AG20443 (cell line): ENCODE results near the gene DUSP3.

Source experiments
- DNase-seq: peaks from one replicate; pipeline ENCODE4 v3.0.0; 2012; ENCODE audit warnings: low spot score, mixed read lengths

DUSP3 gene

DNA sequence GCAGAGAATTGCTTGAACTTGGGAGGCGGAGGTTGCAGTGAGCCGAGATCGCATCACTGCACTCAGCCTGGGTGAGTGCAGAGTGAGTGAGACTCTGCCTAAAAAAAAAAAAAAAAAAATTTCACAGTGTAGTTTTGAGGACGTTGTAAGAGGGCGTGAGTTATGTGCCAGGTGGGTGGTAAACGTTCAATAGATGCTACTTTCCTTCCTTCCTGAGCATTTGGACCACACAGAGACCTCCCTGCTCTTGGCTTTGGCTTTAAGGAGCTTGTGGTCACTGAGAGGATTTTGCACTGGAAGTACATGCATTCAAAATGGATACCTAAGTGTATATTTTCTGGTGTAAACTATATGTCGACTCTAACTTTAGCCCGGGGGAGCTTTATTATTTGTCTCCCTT, 50.7 kb downstream of the DUSP3 start:
- DNase-seq, result no peak

DNA sequence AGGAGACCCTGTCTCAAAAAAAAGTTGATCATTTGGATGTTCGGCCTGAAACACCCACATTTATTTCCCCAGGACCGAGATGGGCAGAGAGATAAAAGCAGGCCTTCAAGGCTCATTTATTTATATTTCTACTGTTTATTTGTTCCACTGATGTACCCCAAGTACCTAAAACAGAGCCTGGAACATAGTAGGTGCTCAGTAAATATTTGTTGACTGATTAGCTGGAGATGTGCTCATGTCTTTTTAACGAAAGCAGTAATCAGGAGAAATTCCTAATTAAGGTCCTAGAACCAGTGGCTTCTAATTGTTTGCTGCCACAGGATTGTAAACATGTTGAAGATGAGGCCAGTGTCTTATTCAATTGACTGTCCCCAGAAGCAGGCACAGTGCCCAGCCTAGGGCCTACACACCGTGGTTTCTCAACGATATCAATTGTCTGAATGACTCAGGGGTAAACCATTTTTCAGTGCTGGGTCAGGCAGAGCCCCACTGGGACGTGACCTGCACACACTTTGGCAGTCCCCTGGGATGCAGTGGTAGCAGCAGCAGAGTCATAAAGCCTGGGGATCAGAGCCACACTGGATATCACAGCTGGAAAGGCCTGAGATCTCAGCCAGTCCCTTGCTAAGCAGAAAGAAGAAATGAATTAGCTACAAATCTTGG, 54.9 kb downstream of the DUSP3 start:
- peak; percentile 73 for DNase-seq

DNA sequence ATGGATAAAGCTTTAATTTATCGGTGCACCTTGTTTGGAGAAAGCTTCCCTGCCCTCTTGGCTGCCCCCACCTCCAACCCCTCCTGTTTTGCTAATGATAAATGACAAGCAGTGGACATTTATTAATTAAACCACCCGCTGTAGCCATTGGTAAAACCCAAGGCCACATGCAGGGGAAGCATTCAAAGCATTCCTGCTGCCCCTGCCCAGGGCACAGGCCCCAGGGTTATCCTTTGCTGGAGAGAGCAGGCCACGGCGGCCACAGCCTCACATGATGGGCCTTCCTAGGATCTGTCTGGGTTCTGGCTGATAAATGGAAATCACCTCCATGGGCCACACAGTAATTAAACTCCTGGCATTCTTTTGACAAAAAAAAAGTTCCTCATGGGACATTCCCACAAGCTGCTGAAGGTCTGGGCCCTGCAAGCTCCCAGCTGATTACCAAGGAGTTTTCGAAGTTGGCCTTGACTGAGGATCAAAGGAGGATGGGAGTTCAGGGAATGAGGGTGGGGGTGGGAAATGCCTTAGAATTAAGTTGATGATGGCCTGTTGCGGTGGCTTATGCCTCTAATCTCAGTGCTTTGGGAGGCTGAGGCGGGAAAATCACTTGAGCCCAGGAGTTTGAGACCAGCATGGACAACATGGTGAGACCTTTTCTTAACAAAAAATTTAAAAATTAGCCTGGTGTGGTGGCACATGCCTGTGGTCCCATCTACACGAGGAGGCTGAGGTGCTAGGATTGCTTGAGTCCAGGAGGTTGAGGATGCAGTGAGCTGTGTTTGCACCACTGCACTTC, 55.7 kb downstream of the DUSP3 start:
- no peak for DNase-seq

DNA sequence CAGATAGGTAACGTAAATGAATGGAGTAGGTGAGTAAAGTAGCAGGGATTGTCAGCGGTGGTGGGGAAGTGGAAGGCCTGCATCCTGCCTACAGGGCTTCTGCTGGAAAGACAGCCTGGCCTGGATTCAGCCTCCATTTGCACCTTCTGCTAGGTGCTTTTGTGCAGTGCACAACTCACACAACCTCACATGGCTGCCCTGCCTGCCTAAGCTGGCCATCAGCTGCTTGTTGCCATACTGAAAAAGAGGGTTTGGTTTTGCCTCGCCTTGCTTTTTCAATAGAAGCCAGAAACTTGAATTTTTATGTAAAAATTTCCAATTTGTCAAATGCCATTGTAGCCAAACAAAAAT, 56.5 kb downstream of the DUSP3 start:
- DNase-seq, result no peak

DNA sequence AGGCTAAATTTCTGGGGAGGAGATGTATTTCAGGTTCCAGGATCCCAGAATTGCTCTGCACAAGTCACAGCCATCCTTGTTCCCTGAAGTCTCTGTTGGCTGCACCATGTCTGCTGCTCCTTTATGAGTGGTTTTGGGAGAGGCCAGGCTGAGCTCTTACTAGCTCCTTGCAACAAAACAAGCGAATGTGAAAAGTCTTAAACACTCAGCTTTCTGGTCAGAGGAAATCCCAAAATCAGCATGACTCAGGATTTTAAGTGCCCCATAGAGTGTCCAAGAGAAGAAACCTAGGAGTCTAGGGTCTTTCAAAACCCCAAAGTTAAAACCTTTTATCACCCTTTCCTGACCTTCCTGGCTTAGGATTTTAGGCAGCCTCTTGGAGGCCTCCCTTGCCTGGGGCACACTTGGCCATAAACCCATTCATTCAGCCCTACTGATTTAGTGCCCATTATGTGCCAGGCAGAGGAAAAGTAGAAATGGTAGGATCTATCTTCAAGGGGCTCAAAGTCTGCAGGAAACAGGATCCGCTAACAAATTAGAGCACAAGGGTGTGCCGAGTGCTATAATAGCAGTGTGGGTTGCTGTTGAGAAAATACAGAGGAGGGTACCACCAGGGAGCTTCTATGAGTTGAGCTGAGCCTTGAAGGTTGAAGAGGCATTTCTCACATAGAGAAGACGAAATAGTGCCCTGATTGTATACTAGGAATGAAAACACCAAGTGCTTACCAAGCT, 57.1 kb downstream of the DUSP3 start:
- DNase-seq, result peak; percentile 34

DNA sequence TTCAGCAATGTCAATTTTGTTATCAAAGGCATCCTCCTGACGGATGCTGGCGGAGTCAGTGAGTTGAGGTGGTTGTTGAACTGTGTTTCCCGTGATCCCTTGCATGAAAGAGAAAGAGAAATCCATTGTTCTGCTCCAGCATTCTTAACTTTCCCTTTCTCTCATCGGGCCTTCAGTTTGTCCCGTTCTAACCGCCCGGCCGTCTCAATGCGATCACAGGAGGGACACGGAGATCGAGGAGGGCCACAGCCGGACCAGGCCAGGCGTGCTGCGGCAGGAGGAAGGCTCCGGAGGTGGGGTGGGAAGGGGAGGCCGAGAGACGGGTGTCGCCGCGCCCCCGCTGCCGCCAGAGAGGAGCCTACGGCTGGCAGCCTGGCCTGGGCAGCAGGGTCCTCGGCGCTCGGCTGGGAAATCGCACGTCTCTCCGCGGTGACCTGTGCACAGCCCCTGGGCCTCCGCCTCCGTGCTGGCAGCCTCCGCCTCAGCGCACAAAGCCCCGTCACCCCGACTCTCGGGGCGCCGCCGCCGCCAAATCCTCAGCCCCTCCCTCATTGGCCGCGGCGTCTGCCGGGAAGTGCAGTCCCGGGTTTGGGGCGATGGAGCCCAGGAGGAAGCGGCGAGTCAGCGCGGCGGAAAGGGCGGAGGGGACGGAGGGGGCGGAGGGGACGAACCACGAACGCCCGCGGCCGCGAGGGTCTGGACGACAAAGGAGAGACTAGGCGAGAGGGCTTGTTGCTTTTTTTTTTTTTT, 58.3 kb downstream of the DUSP3 start:
- DNase-seq, result peak; percentile 87

DNA sequence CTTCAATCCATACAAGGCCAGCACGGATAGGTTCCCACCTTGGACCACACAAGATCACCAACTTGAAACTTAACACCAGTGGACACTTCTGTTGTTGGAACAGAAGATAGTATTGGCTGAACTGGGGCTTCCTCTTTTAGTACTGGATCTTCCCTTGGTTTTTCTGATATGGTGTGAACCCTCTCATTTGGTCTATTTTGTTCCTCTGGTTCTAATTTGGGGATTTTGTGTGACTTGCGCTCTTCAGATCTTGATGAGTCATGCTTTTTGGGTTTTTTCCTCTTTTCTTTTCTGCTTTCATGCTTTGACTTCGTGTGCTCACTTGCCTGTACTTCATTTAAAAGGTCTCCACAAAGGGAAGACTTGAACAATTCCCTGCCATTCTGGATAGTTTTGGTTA, 59.2 kb downstream of the DUSP3 start:
- DNase-seq, result no peak

DNA sequence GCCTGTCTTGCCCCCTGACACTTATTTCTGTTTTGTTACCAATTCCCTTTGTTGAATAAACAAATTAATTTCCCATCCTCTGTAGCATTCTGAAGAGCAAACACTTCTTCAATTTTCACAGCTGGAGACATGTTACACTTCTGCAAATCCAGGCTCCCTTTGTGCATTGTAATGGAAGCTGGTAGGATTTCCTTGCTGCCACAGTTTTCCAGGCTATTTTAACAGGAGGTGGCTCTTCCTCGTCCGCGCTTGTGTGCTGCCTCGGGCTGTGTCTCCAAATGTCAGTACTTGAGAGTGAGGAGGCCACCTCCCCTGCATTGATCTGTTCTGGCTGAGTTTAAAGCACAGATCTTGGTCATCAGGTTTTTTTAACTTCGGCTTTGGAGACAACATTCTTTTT, 60.2 kb downstream of the DUSP3 start:
- no peak for DNase-seq

DNA sequence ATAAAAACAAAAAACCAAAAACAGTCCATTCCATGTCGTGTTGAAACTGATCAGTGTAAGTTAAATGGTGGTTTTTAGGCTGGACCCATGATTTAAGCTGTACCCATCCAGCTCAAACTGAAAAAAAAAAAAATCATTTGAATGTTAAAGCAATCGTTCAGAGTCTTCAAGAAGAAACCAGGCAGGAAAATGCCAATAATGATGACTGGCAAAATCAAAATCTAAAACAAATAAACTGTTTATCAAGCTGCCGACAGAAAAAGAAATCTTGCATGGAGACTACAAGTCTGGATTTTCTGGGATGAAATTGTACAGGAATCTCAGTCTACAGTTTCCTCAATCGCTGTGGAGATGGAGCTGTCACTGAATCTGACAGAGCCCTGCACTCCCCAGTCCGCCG, 60.9 kb downstream of the DUSP3 start:
- DNase-seq, result no peak
